ENCODE results near the gene DUSP5.

- no peak for TF ChIP-seq CTCF (IDR thresholded peaks at IDR 0.05)
- no peak for TF ChIP-seq ZFX (IDR thresholded peaks at IDR 0.05; ENCODE audit: borderline replicate concordance)
These were observed at the start of gene DUSP5 for GRCh38 chr10:110497438-110498086.

Measured in 22Rv1 (cell line).